GM23248 (cell line): Measurements from ENCODE around the gene SOBP. TPM values are rescaled to one million over a fixed set of nuclear protein-coding genes. Genes with fewer than 3 reads are reported as not detected.

Experiments used
- DNase-seq: peaks from one replicate; pipeline ENCODE4 v3.0.0-alpha.2; 2015
- H2AFZ ChIP-seq: fragments of 200-600 bp; sonication (generic); 2 replicates; pipeline ENCODE4 v1.6.1; 2016; ENCODE audit warnings: antibody characterized with exemption
- H3F3A ChIP-seq: fragments of 200-600 bp; sonication (generic); 2 replicates; pipeline ENCODE4 v1.6.1; 2016; ENCODE audit warnings: mild to moderate bottlenecking, antibody characterized with exemption, mixed run types; ENCODE audit not compliant: insufficient read depth
- H3K27ac ChIP-seq: fragments of 200-600 bp; sonication (generic); 2 replicates; pipeline ENCODE4 v1.5.1; 2016; ENCODE audit warnings: mild to moderate bottlenecking
- H3K27me3 ChIP-seq: fragments of 200-600 bp; sonication (generic); replicated peaks from 2 replicates; pipeline ENCODE4 v1.6.1; 2016; ENCODE audit warnings: mild to moderate bottlenecking; ENCODE audit not compliant: insufficient read depth
- H3K36me3 ChIP-seq: fragments of 200-600 bp; sonication (generic); 2 replicates; pipeline ENCODE4 v1.6.1; 2016; ENCODE audit warnings: low read depth, mild to moderate bottlenecking
- H3K4me1 ChIP-seq: fragments of 200-600 bp; sonication (generic); 2 replicates; pipeline ENCODE4 v1.6.1; 2016; ENCODE audit warnings: mild to moderate bottlenecking; ENCODE audit not compliant: insufficient read depth
- H3K4me2 ChIP-seq: fragments of 200-600 bp; sonication (generic); one replicate; pipeline ENCODE4 v1.6.1; 2016; ENCODE audit warnings: mild to moderate bottlenecking; ENCODE audit not compliant: unreplicated experiment
- H3K4me3 ChIP-seq: fragments of 200-600 bp; sonication (generic); 2 replicates; pipeline ENCODE4 v1.5.1; 2016; ENCODE audit warnings: mild to moderate bottlenecking
- H3K79me2 ChIP-seq: fragments of 200-600 bp; sonication (generic); 2 replicates; pipeline ENCODE4 v1.6.1; 2016; ENCODE audit warnings: mild to moderate bottlenecking; ENCODE audit not compliant: insufficient read depth
- H3K9ac ChIP-seq: fragments of 200-600 bp; sonication (generic); 2 replicates; pipeline ENCODE4 v1.6.1; 2016; ENCODE audit warnings: mild to moderate bottlenecking
- H3K9me2 ChIP-seq: fragments of 200-600 bp; sonication (generic); 2 replicates; pipeline ENCODE4 v1.6.1; 2016; ENCODE audit warnings: mixed run types, mild to moderate bottlenecking, moderate library complexity; ENCODE audit not compliant: insufficient read depth
- H3K9me3 ChIP-seq: fragments of 200-600 bp; sonication (generic); one replicate; pipeline ENCODE4 v1.6.1; 2017; ENCODE audit warnings: low read depth
- H4K20me1 ChIP-seq: fragments of 200-600 bp; sonication (generic); 2 replicates; pipeline ENCODE4 v1.6.0; 2016; ENCODE audit not compliant: insufficient read depth
- EZH2 ChIP-seq: fragments of 200-600 bp; sonication (generic); IDR thresholded peaks from 2 replicates; pipeline ENCODE4 v1.6.1; 2018; ENCODE audit warnings: antibody characterized with exemption, mild to moderate bottlenecking; ENCODE audit not compliant: insufficient read depth, poor library complexity, severe bottlenecking
- EZH2phosphoT487 ChIP-seq: fragments of 200-600 bp; sonication (generic); IDR thresholded peaks from 2 replicates; pipeline ENCODE4 v1.6.1; 2018; ENCODE audit warnings: antibody characterized with exemption, moderate library complexity, mild to moderate bottlenecking, low read depth; ENCODE audit not compliant: insufficient read depth
- WGBS, 2 experiments: methylation state at CpG; one replicate each; pipeline ENCODE4 v1.1.6; 2015 to 2017; ENCODE audit warnings: low lambda C conversion rate in 2 of 2, low coverage in 1 of 2; ENCODE audit errors: missing lambda C conversion rate in 2 of 2; 5-methylcytosine and 5-hydroxymethylcytosine counted together
- in situ Hi-C: fragments of 300-500 bp; cut with MboI; formaldehyde crosslinking; loops from 2 replicates; pipeline ENCODE4 v1.15.0; 2020
- polyA plus RNA-seq: library from polyadenylated mRNA; unstranded; fragments of >200 nt; fragmentation: Nextera tagmentation; extraction: Ambion mirVana; gene quantifications from 2 replicates; pipeline ENCODE4 v1.2.1, GENCODE V29; 2016
- total RNA-seq: library from RNA; depleted of rRNA; stranded (reverse); fragments of >200 nt; shearing (Covaris generic); gene quantifications from 2 replicates; pipeline ENCODE4 v1.2.3, GENCODE V29; 2014

SOBP gene
- total and polyA plus RNA-seq, 2 experiments from 2014 or later = 0.38 to 0.97 TPM

DNA sequence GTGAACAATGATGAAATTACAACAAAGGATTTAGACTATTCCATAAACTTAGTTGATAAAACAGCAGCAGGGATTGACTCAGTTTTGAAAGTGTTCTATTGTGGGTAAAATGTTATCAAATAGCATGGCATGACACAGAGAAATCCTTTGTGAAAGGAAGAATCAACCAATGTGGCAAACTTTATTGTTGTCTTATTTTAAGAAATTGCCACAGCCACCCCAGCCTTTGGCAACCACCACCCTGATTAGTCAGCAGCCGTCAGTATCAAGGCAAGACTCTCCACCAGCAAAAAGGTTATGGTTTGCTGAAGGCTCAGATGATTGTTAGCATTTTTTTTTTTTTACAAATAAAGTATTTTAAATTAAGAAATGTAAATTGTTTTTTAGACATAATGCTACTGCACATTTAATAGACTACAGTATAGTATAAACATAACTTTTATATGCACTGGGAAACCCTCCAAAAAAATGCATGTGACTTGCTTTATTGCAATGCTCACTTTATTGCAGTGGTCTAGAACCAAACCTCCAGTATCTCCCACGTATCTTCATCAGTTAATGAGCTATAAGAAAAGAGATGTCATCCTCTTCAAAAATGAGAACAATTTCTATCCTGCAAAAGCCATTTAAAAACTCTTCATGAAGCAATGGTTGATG is 162.7 kb downstream of the SOBP start:
- Histone ChIP-seq H3K9me2 (no peaks in the 10 kb centered on the region), H3K9me3 (no peaks in the 10 kb centered on the region), H4K20me1 (no peaks in the 10 kb centered on the region), H3K27me3 (no peaks in the 10 kb centered on the region), H3K4me2 (no peak overlapping the region), H3K4me1 (no peaks in the 10 kb centered on the region), H3F3A (no peaks in the 10 kb centered on the region), H2AFZ (no peak overlapping the region), H3K36me3 (no peaks in the 10 kb centered on the region), H3K79me2 (no peaks in the 10 kb centered on the region), H3K4me3 (no peak overlapping the region), H3K27ac (no peak overlapping the region), H3K9ac (no peak overlapping the region)
- in situ Hi-C loops = no loop called here
- 64 to 75% methylated on average over 2 of the region's 2 CpGs for WGBS, 2 experiments
- peak; percentile 23 for DNase-seq
- TF ChIP-seq EZH2 (no peak), EZH2phosphoT487 (no peak)

GRCh38 chr6:107653183-107653580 is 163.3 kb downstream of the SOBP start:
- Histone ChIP-seq H3K4me2 (no peak overlapping the region), H3K4me1 (no peaks in the 10 kb centered on the region), H3K9ac (no peak overlapping the region), H3K27ac (no peak overlapping the region), H3K36me3 (no peaks in the 10 kb centered on the region), H3K9me2 (no peaks in the 10 kb centered on the region), H3K9me3 (no peaks in the 10 kb centered on the region), H3K79me2 (no peaks in the 10 kb centered on the region), H2AFZ (no peak overlapping the region), H3F3A (no peaks in the 10 kb centered on the region), H3K27me3 (no peaks in the 10 kb centered on the region), H4K20me1 (no peaks in the 10 kb centered on the region), H3K4me3 (no peak overlapping the region)
- no peak for DNase-seq
- TF ChIP-seq EZH2 = no peak
- 81 to 87% methylated on average over 10 of the region's 10 CpGs for WGBS, 2 experiments
- in situ Hi-C loops = no loop called here

DNA sequence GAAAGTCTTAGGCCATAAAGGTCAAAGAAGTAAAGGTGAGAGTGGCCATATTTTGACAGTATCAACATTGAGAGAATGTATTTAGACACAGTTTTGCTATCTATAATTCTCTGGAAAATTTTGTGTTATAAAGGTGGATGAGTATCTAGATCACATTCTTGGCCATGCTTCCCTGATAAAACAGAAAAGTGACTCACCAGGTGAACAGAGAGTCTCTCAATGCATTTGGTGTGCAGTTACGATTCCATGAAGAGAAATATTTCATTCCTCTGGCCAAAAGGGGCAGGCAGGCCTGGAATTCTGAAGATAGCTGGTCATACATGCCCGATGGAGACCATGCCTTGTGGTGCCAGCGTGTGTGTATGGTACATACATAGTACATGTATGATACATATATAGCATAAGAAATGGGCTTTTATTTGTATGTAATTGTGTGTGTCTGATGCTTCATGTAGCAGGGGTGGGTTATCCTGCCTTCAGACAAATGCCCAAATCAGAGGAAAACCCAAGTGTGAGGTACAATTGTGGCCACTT is 164.0 kb downstream of the SOBP start:
- H3K9me3 ChIP-seq = no peaks in the 10 kb centered on the region
- H3K4me1 ChIP-seq = no peaks in the 10 kb centered on the region
- no peak overlapping the region for H2AFZ ChIP-seq
- DNase-seq = no peak
- no peaks in the 10 kb centered on the region for H3K9me2 ChIP-seq
- 93 to 97% methylated on average over 3 of the region's 3 CpGs for WGBS, 2 experiments
- no peak overlapping the region for H3K4me2 ChIP-seq
- no peaks in the 10 kb centered on the region for H3K27me3 ChIP-seq
- no peak for TF ChIP-seq EZH2phosphoT487
- no peak for TF ChIP-seq EZH2
- H4K20me1 ChIP-seq = no peaks in the 10 kb centered on the region
- in situ Hi-C loops = no loop called here
- no peaks in the 10 kb centered on the region for H3F3A ChIP-seq
- H3K79me2 ChIP-seq = no peaks in the 10 kb centered on the region
- H3K9ac ChIP-seq = no peak overlapping the region
- H3K36me3 ChIP-seq = no peaks in the 10 kb centered on the region
- no peak overlapping the region for H3K4me3 ChIP-seq
- no peak overlapping the region for H3K27ac ChIP-seq

- H4K20me1 ChIP-seq = no peaks in the 10 kb centered on the region
- H3K4me3 ChIP-seq = no peak overlapping the region
- H3K79me2 ChIP-seq = no peaks in the 10 kb centered on the region
- no peaks in the 10 kb centered on the region for H3K9me2 ChIP-seq
- H3K4me2 ChIP-seq = no peak overlapping the region
- H2AFZ ChIP-seq = no peak overlapping the region
- DNase-seq = no peak
- WGBS, 2 experiments = 81 to 89% methylated on average over 4 of the region's 4 CpGs
- no peak for TF ChIP-seq EZH2phosphoT487
- no peak for TF ChIP-seq EZH2
- no peaks in the 10 kb centered on the region for H3F3A ChIP-seq
- H3K27me3 ChIP-seq = no peaks in the 10 kb centered on the region
- in situ Hi-C loops = no loop called here
- no peak overlapping the region for H3K27ac ChIP-seq
- no peaks in the 10 kb centered on the region for H3K4me1 ChIP-seq
- no peaks in the 10 kb centered on the region for H3K36me3 ChIP-seq
- no peaks in the 10 kb centered on the region for H3K9me3 ChIP-seq
- H3K9ac ChIP-seq = no peak overlapping the region
These were observed 164.8 kb downstream of the SOBP start for GRCh38 chr6:107654764-107655163.

DNA sequence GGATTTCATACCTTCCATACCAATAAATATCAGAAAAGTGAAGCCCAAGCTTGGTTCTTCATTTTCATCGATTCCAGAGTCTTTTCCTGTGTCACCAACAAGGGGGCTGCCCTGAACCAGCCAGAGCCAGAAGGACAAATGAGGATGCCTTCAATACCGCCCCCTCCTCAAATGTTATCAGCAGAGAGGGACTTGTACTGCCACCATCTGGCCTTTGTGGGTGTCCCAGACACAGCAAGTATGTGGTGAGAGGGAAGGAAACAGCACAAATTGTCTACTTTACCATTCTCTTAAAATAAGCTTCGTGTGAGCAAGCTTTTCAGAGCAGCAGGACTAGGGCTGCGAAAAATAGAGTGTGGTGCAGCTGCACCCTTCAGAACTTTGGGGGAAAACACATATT is 165.3 kb downstream of the SOBP start:
- no peak overlapping the region for H3K27ac ChIP-seq
- H3K9me3 ChIP-seq = no peaks in the 10 kb centered on the region
- no peaks in the 10 kb centered on the region for H3K79me2 ChIP-seq
- H3K36me3 ChIP-seq = no peaks in the 10 kb centered on the region
- in situ Hi-C loops = no loop called here
- H3K27me3 ChIP-seq = no peaks in the 10 kb centered on the region
- no peaks in the 10 kb centered on the region for H3F3A ChIP-seq
- no peak overlapping the region for H3K4me2 ChIP-seq
- H3K4me3 ChIP-seq = no peak overlapping the region
- H3K4me1 ChIP-seq = no peaks in the 10 kb centered on the region
- H2AFZ ChIP-seq = no peak overlapping the region
- H3K9me2 ChIP-seq = no peaks in the 10 kb centered on the region
- peak; percentile 16 for DNase-seq
- no peaks in the 10 kb centered on the region for H4K20me1 ChIP-seq
- no peak for TF ChIP-seq EZH2
- no peak for TF ChIP-seq EZH2phosphoT487
- WGBS, 2 experiments = 71 to 73% methylated on average over 4 of the region's 4 CpGs
- no peak overlapping the region for H3K9ac ChIP-seq
